Kidney capillary endothelial cell (primary cell): ENCODE measurements around the gene TFB2M.
A peak's percentile ranks its signal among the peaks of the same experiment; 100 is the strongest.

ENCODE experiments used
- DNase-seq: peaks from one replicate; pipeline ENCODE4 v3.0.0-alpha.2; 2018; ENCODE audit warnings: low spot score

TFB2M gene

DNA sequence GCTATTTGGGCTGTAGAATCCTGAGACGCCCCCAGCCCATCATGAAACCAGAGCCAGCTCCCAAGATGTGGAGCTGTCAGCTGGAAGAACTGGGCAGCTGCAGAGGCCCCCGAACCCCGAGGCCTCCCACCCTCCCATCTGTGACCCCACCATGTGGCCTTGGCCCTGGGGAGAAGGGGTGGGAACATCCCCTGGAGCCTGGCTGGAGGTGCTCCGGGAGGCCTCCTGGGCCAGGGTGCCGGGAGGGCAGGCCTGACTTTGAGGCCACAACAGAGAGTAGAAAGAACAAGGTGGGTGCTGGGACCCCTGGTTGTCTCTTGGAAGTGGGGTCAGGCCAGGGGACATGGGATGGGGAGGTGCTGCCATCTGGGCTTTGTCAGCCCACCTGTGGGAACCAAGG is 53.0 kb downstream of the TFB2M start:
- no peak for DNase-seq

DNA sequence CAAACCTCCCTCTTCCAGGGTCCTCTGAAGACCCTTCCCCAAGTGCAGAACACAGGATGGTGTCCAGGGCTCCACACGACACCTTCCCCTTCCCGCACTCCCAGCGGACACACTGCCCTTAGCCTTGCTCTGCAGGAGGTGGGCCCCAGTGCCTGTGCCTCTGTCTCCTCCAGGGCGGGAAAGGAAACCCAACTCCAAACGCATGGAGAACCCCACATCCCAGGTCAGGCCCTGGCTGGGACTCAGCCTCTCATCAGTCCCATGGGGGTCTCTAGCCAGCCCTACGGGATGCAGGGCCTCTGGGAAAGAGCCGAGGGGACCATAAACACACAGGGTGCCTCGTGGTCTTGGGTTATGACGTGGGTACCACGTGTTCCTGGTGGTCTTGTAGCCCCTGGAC is 53.4 kb downstream of the TFB2M start:
- DNase-seq, result no peak

DNA sequence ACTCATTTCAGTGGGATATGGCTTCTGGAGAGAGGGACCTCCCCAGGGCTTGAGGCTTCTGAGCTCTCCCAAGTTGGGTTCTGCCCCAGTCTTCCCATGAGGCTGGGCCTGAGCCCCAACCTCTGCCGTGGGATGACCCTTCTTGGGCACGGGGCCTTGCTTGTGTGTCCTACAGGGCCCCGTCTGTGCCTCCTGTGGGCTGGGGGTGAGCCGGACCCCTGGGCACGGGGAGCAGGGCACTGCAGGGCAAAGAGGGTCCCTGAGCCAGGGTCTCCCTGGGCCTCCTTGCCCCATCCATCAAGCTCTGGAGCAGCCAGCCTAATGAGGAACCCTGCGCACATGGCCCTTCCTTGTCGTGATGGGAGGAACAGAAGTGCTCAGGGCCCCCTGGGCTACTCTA is 53.8 kb downstream of the TFB2M start:
- DNase-seq, result no peak

DNA sequence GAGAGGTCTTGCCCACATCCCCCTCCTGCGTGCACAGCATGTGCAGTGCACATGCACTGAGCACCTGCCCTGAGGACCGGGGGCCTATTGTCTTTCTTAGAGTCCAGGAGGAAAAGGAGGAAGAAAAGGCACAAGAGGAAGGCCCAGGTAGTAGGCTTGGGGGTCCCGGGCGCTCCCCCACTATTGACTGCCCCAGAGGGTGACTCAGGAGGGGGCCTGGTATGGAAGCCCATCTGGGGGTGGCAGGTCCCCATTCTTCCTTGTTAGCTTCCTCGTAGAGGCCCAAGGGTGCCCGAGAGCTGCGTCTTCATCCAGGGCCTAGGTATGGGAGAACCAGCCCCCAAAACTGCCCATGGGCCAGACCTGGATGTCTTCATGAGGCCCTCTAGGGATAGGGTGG is 54.9 kb downstream of the TFB2M start:
- no peak for DNase-seq

DNA sequence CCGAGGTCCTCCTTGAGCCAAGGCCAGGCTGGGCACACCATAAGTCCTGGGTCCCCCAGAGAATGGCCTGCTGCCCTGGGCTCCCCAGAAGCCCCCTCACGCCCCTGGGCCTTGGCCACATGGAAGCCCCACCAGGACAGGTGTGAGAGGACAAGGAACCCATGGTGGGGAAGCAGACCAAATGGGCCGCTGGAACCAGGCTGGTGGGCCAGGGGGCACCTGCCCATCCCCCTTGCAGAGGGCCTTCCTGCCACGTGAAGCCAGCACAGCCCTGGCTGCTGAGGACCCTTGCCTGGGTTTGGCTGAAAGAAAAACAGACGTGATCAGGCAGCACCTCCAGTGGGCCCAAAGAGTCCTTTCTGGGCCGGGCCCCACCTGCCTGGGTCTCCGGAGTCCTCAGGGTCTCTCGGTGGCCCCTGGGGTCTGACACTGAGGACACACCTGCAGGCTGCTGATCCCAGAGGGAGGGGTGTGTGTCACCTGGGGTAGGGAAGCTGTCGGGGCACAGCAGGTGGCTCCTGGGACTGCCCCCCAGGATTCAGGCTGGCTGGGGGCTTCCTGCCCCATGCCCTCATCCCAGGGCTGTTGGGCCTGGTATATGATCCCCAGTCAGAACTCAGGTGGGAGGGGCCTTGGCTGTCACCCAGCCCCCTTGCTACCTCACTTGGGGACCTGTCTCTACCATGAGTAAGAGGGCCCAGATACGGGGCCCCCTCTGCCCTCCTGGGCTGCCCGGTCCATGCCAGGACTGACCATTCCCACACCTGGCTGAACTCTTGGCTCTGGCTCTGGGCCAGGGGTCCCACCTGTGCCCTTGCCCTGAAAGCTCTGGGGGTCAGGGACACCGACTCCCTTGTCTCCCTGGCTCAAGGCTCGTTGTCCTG is 55.7 kb downstream of the TFB2M start:
- DNase-seq, result no peak

DNA sequence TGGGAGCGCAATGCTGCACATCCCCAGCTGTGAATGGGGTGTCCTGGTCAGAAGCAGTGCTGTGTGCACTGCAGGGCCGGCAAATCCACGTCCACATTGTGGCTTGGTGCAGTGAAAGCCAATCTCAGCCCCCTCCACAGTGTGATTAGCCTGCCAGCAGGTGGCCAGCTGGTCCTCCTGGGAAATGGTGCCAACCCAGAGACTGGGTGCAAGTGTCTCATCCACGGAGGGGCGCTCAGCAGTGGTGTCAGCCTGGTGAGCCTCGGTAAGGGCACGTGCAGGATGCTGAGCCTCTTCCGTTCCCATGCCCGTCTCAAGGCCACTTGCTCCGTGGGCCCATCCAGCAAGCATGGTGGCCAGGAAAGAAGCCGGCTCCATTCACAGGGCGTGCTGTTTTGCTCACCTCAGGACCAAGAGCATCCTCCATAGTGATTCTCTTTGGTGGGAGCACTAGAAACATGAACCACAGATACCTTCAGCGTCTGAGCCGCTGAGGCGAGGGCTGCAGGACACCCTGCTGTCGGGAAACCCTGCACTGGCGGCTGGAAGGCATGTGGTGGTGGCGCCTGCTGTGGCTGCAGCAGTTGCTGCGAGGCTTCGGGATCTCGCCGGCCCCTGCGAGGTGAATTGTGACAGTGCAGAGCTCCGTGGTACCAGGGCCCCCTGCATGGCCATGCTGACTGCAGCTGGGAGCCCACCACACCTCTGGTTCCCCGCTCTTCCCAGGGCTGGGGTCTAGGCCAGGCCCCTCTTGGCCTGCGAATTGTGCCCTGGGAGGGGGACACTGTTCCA is 57.0 kb downstream of the TFB2M start:
- no peak for DNase-seq

DNA sequence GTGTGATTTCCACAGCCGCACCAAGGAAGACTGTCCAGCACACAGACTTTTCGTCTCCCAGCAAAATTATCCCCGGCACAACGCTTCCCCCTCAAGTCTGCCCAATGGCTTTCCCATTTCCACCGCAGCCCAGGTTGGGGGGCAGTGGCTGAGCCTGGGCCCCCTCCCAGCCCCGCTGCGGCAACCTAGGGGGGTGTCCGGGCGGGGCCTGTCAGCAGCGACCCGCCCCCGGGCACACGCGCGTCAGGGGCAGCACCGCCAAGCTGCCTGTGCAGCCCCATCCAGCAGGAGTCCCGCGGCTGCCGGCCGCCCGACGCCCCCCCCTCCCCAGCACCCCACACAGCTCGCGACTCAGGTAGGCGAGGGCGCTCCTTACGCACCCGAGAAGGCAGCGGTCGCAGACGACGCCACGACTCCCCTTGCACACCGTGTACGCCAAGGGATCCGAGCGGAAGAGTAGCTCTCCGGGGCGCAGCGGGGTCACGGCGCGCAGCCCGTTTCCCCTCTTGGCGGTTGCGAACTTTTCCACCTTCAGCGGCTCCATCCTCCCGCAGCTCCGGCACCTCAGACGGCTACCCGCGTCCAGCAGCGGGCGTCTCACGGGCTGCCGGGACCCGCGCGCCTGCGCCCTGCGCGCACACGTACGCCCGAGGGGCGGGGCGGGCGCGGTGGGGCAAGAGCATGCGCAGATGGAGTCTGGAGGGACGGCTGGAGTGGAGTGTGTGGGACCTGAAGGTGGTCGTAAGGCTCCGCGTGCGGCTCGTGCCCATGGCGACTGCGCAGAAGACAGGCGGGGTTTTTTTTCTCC is 59.2 kb downstream of the TFB2M start, which contains the start of gene SMYD3:
Gene SMYD3 (minus strand): TSS at position 606 of the 808 bp plus-strand sequence.
- peak; percentile 75 for DNase-seq

DNA sequence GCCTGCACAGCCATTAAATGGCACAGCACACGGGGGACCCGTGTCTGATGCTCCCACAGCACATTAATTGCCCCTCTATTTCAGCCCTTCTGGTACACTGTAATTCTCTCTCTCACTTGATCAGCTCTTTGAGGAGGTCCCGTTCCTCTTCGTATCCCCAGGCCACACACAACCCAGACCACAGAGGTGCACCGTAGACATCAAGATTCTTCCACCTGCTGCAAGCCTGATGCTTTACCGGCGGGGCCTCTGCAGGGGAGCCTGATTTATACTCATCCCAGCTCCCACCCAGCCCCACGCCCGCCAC is 59.7 kb downstream of the TFB2M start:
- peak; percentile 2 for DNase-seq

DNA sequence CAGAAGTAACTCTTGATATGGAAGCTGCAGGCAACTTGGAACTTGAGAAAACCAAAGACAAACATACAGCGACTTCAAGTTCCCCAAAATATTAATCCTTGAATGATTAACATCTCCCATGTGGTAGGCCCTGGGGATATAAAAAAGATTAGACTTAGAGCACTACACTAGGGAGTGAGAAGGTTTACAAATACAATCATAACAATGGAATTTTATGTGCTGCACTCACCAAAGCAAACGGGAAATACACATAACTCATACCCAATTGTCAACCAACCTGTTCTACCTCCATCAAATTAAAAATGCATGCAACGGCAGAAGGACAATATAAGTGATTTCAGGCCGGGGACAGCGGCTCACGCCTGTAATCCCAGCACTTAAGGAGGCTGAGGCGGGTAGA is 62.7 kb downstream of the TFB2M start:
- DNase-seq, result peak; percentile 10

DNA sequence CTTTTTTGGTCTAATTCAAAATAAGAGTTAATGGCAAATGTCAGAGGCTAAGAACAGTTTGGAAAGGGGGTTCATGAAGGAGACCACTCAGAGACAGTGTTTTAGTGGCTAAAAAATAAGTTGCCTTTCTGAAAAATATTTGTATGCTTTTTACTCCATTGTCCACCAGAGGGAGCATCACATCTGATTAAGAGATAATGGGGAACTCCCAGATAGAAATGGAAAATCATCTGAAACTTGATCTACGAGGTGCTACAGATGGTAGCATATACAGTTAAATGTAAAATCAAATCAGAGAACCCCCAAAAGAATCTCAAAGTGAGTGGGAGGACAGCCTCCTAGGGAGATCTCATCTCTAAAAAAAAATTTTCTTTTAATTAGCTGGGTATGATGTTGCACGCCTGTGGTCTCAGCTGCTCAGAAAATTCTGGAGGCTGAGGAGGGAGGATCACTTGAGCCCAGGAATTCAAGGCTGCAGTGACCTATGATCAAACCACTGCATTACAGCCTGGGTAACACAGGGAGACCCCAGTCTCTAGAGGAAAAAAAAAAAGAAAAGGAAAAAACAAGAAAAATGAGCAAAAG is 68.6 kb downstream of the TFB2M start:
- DNase-seq, result peak; percentile 73

DNA sequence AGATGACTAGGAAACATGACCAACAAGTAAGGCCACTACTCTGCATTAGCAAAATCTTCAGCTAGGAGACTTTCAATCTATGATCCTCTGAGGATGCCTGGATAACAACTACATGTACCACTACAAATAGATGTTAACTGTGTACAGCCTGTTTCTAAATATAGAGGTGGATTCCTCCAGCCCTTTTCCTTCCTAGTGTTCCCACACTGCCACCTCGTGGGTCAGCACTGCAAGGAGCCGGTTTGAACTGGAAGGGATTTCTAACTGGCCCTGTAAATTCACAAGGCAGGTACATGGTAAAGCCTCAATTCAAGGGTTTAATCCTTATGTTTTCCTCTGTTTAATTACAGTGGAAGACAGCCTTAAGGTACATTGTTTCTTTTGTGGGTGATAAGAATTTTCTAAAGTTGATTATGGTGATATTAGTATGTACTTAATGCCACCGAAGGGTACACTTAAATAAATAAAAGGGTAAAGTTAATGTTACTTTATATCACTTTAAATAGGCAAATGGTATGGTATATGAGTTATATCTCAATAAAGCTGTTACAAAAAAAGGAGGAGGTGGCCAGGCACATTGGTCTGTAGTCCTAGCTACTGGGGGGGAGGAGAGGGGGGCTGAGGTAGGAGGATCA is 73.3 kb downstream of the TFB2M start:
- DNase-seq, result peak; percentile 71

DNA sequence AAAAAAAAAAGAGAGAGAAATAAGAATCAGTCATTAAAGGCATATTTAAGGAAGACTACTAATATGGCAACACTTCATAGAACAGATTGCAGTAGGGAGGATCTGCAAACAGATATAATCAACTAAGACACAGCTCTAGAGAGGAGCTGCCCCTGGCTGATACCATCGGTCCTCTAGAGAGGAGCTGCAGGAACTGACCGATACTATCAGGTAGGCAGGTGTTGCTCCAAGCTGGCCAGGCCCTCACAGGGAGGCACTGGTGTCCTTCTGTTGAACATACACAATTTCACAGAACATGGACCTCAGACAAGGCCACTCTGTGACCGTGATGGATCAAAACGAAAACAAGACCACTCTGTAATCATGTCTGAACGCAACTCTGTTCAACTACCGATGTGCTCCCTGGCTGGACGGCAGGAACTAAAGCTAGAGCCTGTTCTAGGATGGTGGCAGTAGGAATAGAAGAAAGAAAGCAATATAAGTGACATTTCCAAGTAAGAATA is 74.5 kb downstream of the TFB2M start:
- no peak for DNase-seq
